Skin epidermis (tissue), 12 donors: ENCODE results near the gene MTTP.

Experiments
- H3K27ac ChIP-seq, 21 experiments: fragments of 200-600 bp; sonication (generic) in 11 of 21; one replicate each; pipeline ENCODE4 v1.5.0; 2020; ENCODE audit warnings: mild to moderate bottlenecking in 3 of 21, inconsistent platforms in 2 of 21, moderate library complexity in 2 of 21
- H3K4me3 ChIP-seq, 7 experiments: fragments of 200-600 bp; sonication (generic) in 2 of 7; one replicate each; pipeline ENCODE4 v1.5.0; 2020; ENCODE audit warnings: inconsistent platforms in 2 of 7, mild to moderate bottlenecking in 2 of 7, moderate library complexity in 1 of 7

MTTP gene

DNA sequence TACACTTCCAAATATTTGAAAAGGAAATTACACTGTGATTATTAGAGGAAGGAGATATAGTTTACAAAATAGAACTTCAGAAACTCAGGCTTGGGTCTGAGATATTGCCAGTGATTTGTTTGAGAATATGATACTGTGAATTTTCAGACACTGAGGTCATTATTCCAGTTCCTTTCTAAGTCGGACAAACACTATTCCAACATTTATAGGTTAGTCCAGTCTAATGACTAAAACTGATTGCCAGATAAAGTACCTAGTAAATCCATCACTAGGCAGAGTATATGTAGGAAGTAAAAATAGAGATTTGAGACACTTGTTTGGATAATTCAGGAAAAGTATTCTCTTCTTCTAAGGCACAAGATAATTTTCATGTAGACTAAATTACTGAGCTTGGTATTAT lies 13.2 kb downstream of the MTTP start:
- H3K27ac ChIP-seq: no peak overlapping the region
- no peak overlapping the region for H3K4me3 ChIP-seq

GRCh38 chr4:99591757-99592156 lies 17.1 kb downstream of the MTTP start:
- H3K4me3 ChIP-seq: no peak overlapping the region

DNA sequence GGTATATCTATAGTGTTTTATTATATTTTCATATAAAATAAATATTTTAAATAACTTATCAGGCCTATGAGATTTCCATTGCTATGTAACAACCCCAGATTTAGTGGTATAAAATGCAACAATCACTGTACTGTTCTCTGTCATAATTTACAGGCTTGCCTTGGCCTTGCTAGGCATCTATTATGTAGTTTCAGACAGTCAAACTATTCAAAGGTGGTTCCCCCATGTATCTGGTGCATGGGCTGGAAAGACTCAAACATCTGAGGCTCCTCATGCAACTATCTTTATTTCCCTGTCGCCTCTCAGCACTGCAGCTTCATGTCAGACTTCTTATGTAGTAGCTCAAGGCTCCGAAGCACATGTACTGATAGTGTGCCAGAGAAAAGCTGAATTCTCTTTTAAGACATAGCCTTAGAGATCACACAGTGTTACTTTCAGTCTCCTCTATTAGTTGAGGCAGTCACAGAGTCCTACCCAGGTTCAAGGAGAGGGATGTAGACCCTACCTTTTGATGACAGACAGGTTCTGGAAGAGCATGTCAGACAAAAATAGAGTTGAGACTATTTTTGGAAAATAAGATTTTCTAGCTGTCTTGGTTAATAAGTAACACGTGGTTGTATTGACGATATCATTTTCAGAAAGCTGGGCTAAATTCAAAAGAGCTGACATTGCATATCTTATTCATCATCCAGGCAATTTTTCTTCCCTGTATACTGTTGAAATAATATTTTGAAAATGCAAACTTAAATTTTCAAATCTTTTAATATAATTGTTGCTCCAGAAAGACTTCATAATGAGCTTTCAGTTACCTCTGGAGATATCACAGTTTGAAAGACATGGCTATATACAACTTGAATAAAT lies 19.4 kb downstream of the MTTP start:
- Histone ChIP-seq H3K27ac (no peak overlapping the region), H3K4me3 (no peak overlapping the region)

More at GRCh38 chr4:99591757-99592156, 17.1 kb downstream of the MTTP start:
- H3K27ac ChIP-seq: no peak overlapping the region

- Histone ChIP-seq H3K4me3 (no peak overlapping the region), H3K27ac (no peak overlapping the region)
Observed at GRCh38 chr4:99594818-99595217, 20.2 kb downstream of the MTTP start.

- Histone ChIP-seq H3K4me3 (no peak overlapping the region), H3K27ac (no peak overlapping the region)
Observed at GRCh38 chr4:99606716-99607115, 32.1 kb downstream of the MTTP start.

GRCh38 chr4:99608417-99608816 lies 33.8 kb downstream of the MTTP start:
- no peak overlapping the region for H3K4me3 ChIP-seq
- no peak overlapping the region for H3K27ac ChIP-seq

DNA sequence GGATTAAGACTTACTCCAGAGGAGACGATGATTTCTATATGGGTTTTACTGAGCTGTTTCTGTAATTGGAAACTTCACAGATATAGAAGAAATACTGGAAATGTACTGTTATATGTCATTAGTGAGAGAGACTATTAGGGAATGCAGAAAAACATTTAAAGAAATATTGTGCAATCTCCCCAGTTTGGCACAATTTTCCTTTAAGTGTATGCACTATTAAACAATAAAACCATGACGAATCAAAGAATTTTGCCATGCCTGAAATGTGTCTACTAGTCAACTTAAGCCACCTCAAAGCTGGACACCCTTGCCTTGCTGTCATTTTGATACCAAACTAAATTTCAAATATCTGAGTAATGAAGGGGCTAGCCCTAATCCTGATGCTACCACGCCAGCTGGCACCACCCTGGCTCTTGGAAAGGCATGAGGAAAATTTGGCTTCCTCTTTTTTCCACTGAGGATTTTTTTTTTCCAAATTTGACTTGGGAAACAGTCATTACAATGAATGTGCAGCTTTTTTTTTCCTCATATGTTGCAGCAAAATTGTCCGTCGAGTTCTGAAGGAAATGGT lies 36.1 kb downstream of the MTTP start:
- Histone ChIP-seq H3K4me3 (no peak overlapping the region), H3K27ac (no peak overlapping the region)

GRCh38 chr4:99612281-99612680 lies 37.7 kb downstream of the MTTP start:
- H3K27ac ChIP-seq: no peak overlapping the region
- no peak overlapping the region for H3K4me3 ChIP-seq

DNA sequence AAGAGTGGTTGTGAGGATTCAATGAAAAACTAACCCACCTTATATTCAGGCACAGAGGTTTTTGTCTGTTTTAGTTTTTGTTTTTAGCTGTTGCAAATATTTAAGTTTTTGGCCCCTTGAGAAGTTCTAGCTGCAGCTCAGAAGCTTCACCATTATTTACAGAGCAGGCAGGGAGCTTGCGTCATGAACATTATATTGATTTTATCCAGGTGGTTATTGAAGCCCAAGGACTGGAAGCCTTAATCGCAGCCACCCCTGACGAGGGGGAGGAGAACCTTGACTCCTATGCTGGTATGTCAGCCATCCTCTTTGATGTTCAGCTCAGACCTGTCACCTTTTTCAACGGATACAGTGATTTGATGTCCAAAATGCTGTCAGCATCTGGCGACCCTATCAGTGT lies 38.1 kb downstream of the MTTP start:
- Histone ChIP-seq H3K4me3 (no peak overlapping the region), H3K27ac (no peak overlapping the region)

- no peak overlapping the region for H3K4me3 ChIP-seq
- no peak overlapping the region for H3K27ac ChIP-seq
Observed at GRCh38 chr4:99614491-99614890, 39.9 kb downstream of the MTTP start.

- Histone ChIP-seq H3K27ac (no peak overlapping the region), H3K4me3 (no peak overlapping the region)
Observed at GRCh38 chr4:99615170-99615820, 40.7 kb downstream of the MTTP start.

DNA sequence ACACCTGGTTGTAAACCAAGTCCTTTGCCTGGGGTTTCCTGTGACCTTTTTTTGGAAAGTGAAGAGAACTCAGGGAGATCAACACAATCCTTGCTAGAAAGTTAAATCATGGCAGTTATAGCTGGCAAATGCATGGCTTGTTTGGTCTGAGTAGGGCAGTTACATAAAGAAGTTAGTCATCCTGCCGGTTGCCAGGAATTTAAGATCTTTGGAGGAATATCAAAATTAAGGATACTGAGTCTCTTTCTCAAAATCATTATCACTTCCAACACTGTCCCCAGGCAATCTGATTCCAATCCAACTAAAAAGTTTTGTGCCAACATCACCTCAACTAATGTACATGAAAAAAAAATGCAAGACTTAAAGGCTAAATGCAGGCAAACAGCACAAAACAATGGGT lies 42.8 kb downstream of the MTTP start:
- no peak overlapping the region for H3K27ac ChIP-seq
- no peak overlapping the region for H3K4me3 ChIP-seq

GRCh38 chr4:99622341-99622740 lies 47.7 kb downstream of the MTTP start:
- H3K4me3 ChIP-seq: no peak overlapping the region
- H3K27ac ChIP-seq: no peak overlapping the region

- no peak overlapping the region for H3K4me3 ChIP-seq
- H3K27ac ChIP-seq: no peak overlapping the region
Observed at GRCh38 chr4:99624141-99624719, 49.6 kb downstream of the MTTP start.

- H3K27ac ChIP-seq: no peak overlapping the region
- H3K4me3 ChIP-seq: no peak overlapping the region
Observed at GRCh38 chr4:99625369-99625768, 50.7 kb downstream of the MTTP start.

DNA sequence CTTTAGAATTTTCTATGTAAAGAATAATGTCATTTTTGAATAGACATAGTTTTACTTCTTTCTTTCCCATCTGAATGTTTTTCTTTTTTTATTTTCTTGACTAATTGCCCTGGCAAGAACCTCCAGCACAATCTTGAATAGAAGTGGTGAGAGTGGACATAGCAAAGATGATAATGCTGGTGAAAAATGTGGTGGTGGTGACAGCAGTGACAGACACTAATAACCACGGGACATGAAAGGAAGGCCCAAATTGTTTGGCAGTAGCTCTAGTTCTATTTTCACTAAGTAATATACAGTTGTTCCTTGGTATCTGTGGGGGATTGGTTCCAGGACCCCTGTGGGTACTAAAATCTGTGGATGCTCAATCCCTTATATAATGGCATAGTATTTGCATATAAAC lies 53.4 kb downstream of the MTTP start:
- no peak overlapping the region for H3K27ac ChIP-seq
- no peak overlapping the region for H3K4me3 ChIP-seq

DNA sequence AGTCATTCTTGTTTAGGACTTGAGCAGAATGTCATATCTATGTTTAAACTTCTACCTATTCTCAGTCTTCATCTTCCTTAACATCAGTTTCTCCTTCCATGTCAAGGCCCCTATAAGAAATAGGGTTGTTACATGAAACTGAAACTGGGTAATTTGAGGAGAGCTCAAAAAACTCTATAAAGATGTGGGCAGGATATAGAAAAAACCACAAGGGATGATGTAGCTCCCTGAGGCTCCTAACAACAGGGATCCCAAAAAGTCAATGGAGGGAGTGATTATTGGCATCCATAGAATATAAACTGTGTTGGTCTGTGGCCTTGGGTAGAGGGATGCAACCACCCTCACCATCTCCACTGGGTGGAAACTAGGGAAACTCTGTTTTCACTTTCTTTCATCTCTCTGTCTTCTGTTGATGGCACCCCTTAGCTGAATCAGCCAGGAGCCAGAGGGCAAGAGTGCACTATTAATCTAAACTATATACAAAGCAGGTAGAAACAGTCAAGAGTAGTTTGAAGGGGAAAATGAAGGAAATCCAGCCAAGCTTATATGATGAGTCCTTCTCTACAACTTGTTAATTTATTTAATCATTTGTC lies 55.4 kb downstream of the MTTP start:
- Histone ChIP-seq H3K4me3 (no peak overlapping the region), H3K27ac (no peak overlapping the region)

GRCh38 chr4:99630857-99631360 lies 56.3 kb downstream of the MTTP start:
- Histone ChIP-seq H3K4me3 (no peak overlapping the region), H3K27ac (no peak overlapping the region)

GRCh38 chr4:99633772-99634171 lies 59.1 kb downstream of the MTTP start:
- Histone ChIP-seq H3K4me3 (no peak overlapping the region), H3K27ac (no peak overlapping the region)

DNA sequence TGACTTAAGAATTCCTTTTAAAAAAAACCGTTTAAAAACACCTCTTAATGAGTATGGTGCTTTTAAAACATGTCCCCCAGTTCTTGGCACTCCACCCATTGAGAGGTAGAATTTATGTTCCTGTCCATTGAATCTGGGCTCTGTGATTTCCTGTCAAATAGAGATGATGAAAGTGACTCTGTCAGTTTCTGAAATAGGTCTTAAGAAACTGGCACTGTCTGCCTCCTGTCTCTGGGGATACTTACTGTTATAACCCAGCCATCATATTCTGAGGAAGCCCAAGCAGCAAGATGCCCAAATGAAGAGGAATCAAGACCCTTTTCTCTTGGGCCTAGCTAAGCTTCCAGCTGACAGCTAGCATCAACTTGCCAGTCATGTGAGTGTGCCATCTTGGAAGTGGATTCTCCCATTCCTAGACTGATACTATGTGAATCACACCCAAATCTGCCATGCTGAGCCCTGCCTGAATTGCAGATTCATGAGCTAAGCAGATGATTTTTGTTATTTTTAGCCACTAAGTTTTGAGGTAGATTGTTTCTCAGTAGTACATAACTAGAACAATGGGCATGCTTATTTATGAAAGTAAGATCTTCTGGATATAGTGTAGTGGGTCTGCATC lies 60.2 kb downstream of the MTTP start:
- no peak overlapping the region for H3K4me3 ChIP-seq
- no peak overlapping the region for H3K27ac ChIP-seq
